Measurements from ENCODE around the gene SRGAP1.

DNA sequence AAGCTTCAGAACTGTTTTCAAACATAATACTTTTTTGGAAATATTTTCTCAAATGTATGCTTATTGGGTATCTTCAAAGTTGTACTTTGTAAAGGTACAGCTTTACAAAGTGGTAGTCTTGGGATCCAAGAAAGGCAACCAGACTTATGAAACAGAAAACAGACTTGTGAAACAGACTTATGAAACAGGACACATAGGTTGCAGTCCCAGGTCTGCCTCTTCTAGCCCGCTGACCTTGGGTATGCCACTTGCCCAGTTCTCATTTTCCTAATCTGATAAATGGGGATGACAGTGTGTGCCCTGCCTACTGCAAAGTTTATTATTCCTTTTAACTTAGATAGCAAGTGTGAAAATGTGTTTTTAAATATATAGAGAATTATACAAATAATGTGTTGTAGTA lies 263.3 kb downstream of the SRGAP1 start:
- TF ChIP-seq, protein P1, sequence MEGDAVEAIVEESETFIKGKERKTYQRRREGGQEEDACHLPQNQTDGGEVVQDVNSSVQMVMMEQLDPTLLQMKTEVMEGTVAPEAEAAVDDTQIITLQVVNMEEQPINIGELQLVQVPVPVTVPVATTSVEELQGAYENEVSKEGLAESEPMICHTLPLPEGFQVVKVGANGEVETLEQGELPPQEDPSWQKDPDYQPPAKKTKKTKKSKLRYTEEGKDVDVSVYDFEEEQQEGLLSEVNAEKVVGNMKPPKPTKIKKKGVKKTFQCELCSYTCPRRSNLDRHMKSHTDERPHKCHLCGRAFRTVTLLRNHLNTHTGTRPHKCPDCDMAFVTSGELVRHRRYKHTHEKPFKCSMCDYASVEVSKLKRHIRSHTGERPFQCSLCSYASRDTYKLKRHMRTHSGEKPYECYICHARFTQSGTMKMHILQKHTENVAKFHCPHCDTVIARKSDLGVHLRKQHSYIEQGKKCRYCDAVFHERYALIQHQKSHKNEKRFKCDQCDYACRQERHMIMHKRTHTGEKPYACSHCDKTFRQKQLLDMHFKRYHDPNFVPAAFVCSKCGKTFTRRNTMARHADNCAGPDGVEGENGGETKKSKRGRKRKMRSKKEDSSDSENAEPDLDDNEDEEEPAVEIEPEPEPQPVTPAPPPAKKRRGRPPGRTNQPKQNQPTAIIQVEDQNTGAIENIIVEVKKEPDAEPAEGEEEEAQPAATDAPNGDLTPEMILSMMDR (IDR thresholded peaks at IDR 0.05) = no peak
- TF ChIP-seq EZH2phosphoT487 (IDR thresholded peaks at IDR 0.05) (no peak), EZH2 (IDR thresholded peaks at IDR 0.05) (no peak)
